GM12875 (cell line): ENCODE measurements around the gene BORCS5.

Experiments
- H3K4me3 ChIP-seq: one replicate; pipeline ENCODE4 v1.5.1; 2011; ENCODE audit warnings: low read depth, low read length, control low read depth
- TF ChIP-seq, protein P1 (sequence below): IDR thresholded peaks from 2 replicates; pipeline ENCODE4 v1.5.1; 2011; ENCODE audit warnings: low read depth, mild to moderate bottlenecking, control low read depth, inconsistent platforms, low read length, moderate library complexity, borderline replicate concordance; ENCODE audit not compliant: insufficient read depth

Gene BORCS5

DNA sequence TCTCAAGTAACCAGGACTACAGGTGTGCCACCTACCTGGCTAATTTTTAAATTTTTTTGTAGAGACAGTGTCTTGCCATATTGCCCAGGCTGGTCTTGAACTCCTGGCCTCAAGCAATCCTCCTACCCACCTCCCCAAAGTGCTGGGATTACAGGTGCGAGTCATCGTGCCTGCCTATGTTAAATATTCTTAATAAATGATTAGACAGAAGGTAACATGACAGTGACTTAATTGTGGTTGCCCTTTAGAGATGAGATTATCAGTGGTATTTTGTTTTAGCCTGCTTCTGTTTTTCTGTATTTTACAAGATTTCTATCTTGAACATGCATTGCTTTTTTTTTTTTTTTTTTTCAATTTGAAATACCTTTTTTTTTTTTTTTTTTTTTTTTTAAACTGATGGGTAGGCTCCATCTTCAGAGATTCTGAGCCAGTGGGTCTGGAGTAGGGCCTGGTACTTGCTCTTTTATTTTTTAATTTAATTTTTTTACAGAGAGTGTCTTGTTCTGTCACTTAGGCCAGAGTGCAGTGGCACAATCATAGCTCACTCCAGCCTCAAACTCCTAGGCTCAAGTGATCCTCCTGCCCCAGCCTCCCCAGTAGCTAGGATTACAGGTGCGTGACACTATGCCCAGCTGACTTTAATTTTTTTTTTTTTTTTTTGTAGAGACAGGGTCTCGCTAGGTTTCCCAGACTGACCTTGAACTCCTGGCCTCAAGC lies 88.4 kb downstream of the BORCS5 start:
- H3K4me3 ChIP-seq, result no peak overlapping the region
- TF ChIP-seq, protein P1, sequence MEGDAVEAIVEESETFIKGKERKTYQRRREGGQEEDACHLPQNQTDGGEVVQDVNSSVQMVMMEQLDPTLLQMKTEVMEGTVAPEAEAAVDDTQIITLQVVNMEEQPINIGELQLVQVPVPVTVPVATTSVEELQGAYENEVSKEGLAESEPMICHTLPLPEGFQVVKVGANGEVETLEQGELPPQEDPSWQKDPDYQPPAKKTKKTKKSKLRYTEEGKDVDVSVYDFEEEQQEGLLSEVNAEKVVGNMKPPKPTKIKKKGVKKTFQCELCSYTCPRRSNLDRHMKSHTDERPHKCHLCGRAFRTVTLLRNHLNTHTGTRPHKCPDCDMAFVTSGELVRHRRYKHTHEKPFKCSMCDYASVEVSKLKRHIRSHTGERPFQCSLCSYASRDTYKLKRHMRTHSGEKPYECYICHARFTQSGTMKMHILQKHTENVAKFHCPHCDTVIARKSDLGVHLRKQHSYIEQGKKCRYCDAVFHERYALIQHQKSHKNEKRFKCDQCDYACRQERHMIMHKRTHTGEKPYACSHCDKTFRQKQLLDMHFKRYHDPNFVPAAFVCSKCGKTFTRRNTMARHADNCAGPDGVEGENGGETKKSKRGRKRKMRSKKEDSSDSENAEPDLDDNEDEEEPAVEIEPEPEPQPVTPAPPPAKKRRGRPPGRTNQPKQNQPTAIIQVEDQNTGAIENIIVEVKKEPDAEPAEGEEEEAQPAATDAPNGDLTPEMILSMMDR, result no peak

DNA sequence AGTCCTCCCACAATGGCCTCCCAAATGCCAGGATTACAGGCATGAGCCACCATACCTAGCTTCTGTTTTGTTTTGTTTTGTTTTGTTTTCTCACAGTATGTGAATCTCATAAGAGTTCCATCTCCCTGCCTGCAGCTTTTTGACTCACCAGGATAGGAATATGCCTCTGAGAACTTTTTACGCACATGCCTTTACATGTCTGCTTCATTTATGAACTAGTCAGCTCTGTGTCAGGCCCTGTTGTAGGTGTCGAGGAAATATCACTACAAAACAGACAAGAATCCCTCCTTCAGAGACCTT lies 89.0 kb downstream of the BORCS5 start:
- no peak overlapping the region for H3K4me3 ChIP-seq
- TF ChIP-seq, protein P1, result no peak

DNA sequence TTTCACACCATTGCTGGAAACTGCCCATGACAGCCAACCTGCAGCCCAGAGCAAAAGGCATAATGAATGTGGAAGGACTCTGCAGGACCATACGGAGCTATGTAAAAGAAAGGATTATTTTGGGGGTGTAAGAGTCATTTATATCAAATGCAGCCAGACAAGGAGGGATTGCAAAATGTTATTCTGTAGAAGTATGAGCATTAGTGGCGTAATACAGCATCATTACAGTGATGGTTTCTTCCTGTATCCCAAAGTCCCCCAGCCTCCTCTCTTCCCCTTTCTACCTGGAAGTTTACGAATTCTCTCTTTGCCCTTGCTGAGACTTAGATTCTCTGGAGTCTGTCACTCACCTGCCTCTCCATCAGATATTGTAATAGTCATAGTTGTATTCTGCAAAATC lies 89.9 kb downstream of the BORCS5 start:
- TF ChIP-seq, protein P1, result no peak
- no peak overlapping the region for H3K4me3 ChIP-seq

DNA sequence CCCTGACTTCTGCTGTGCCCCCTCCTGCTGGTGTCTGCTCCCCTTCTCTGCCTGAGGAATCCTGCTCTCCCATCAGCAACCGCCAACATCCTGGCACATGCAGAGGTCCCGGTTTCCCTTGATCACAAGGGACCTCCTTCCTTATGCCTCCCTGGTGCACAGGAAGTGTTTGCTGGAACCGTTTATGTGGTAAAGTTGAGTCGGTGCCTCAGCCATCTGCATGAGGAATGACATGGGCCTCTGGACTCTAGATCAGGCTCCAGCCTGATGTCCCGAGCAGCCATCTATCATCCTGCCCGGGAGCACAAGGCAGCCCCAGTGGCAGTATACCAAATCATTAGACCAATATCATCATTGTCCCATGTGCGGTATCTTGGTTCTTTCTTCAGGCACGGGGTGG lies 90.4 kb downstream of the BORCS5 start:
- H3K4me3 ChIP-seq, result no peak overlapping the region
- TF ChIP-seq, protein P1, result no peak

DNA sequence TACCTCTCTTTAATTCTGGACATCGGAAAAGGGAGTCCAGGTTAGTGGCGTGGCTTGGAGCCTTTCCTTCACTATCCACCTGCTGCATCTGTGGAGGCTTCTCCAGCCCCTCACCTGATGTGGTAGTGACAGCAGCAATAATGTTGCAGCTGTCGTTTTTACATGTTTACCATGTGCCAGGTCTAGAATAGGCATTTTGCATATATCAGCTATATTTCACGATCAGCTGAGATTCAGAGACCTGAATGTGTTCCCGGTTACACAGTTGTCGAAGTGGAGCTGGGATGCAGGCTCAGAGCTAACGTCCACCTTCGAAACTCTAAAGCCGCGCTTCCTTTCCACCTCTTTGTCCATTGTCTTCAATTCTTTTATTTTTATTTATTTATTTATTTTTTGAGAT lies 91.0 kb downstream of the BORCS5 start:
- no peak overlapping the region for H3K4me3 ChIP-seq
- TF ChIP-seq, protein P1, result no peak

DNA sequence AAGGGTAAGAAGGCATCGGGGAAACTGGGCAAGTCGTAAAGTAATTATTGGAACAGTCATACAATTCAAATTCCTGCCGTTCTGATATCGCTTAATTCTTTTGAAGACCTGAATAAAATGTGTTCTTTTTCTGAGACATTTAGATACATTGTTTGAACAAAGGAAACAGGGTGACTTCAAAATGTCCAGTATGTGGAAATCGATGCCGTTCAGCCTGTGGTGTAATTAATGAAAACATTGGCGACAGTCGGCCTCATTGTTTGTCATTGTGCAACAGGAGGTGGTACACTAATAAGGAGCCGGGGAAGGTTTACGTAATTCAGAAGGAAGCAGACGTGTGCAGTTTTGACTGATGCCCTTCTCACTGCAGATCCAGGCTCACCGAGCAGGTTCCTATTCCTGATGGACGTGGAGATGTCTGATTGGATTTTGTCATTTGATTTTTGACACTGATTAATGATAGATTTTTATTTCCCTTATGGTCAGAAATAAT lies 92.7 kb downstream of the BORCS5 start:
- H3K4me3 ChIP-seq, result no peak overlapping the region
- TF ChIP-seq, protein P1, result no peak

DNA sequence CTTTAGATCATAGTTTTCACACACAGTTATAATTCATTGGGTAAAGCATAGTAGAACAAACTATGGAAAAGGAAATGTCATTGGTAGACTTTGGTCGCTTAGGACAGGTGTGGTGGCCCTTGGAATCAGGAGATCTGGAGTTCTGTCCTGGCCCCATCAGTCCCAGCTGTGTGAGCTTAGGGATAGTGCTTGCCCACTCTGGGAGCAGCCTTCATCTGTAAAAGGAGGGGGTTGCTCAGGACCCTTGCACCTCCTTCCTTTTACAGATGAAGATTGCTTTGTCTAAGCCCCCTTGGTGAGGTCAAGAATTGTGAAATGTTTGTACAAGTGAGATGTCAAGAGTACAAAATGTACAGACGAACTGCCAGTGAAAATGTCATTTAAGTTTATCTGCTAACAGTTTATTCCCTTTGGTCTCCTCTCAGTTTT lies 93.2 kb downstream of the BORCS5 start:
- no peak overlapping the region for H3K4me3 ChIP-seq
- TF ChIP-seq, protein P1, result no peak
